RPMI7951 (cell line): ENCODE data around the gene KRTAP4-5. TPM values are rescaled to one million over a fixed set of nuclear protein-coding genes. Genes with fewer than 3 reads are reported as not detected.
A peak's percentile ranks its signal among the peaks of the same experiment; 100 is the strongest.
"Not testable (repeated sequence)": the region's sequence is repeated elsewhere in the genome, so short reads cannot be mapped to it uniquely, and the experiment has no call there.

Experiments used
- DNase-seq: peaks from one replicate; pipeline ENCODE4 v3.0.0-alpha.2; 2012; ENCODE audit warnings: low read depth
- total RNA-seq: library from RNA; depleted of rRNA; stranded (reverse); fragments of >200 nt; shearing (Covaris generic); gene quantifications from 2 replicates; pipeline ENCODE4 v1.2.3, GENCODE V29; 2014; rRNA removed

KRTAP4-5 gene
- total RNA-seq, result not detected in 2 replicates

DNA sequence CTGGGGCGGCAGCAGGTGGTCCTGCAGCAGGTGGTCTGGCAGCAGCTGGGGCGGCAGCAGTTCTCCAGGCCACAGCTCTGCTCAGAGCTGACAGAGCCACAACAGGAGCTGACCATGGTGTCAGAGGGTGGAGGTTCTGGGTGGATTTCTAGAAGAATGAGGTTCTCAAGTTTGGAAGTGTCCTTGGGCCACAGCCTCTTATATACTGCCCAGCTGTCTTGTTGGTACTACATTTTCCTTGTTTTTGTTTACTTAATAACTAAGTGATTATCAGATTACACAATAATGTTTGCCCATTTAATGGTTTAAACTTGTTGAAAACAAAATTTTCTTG is at the start of gene KRTAP4-5:
Gene KRTAP4-5, minus strand, starts transcription at position 174 of the 334 bp plus-strand sequence. Its CDS starts 58 bp downstream, at position 116.
- no peak for DNase-seq

GRCh38 chr17:41196068-41196467 is 46.4 kb upstream of the KRTAP4-5 start:
- DNase-seq, result no peak

DNA sequence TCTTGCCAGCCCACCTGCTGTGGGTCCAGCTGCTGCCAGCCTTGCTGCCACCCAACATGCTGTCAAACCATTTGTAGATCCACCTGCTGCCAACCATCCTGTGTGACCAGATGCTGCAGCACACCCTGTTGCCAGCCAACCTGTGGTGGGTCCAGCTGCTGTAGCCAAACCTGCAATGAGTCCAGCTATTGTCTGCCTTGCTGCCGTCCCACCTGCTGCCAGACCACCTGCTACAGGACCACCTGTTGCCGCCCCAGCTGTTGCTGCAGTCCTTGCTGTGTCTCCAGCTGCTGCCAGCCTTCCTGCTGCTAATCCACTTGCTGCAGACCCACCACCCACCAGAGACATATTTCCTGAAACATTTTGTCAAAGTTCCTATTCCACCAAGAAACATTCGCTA is 40.7 kb upstream of the KRTAP4-5 start:
- DNase-seq, result no peak

DNA sequence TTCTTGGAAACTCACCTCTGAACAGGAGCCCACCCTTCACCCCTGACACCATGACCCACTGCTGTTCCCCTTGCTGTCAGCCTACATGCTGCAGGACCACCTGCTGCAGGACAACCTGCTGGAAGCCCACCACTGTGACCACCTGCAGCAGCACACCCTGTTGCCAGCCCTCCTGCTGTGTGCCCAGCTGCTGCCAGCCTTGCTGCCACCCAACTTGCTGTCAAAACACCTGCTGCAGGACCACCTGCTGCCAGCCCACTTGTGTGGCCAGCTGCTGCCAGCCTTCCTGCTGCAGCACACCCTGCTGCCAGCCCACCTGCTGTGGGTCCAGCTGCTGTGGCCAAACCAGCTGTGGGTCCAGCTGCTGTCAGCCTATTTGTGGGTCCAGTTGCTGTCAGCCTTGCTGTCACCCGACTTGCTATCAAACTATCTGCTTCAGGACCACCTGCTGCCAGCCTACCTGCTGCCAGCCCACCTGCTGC is 40.3 kb upstream of the KRTAP4-5 start, which contains the start of gene KRTAP9-1:
Gene KRTAP9-1, plus strand, starts transcription at position 51 of the 482 bp plus-strand sequence. Its CDS starts 0 bp downstream, at position 51.
- not testable (repeated sequence) for DNase-seq

GRCh38 chr17:41186872-41187271 is 37.2 kb upstream of the KRTAP4-5 start:
- no peak for DNase-seq

GRCh38 chr17:41185001-41185400 is 35.4 kb upstream of the KRTAP4-5 start:
- no peak for DNase-seq

DNA sequence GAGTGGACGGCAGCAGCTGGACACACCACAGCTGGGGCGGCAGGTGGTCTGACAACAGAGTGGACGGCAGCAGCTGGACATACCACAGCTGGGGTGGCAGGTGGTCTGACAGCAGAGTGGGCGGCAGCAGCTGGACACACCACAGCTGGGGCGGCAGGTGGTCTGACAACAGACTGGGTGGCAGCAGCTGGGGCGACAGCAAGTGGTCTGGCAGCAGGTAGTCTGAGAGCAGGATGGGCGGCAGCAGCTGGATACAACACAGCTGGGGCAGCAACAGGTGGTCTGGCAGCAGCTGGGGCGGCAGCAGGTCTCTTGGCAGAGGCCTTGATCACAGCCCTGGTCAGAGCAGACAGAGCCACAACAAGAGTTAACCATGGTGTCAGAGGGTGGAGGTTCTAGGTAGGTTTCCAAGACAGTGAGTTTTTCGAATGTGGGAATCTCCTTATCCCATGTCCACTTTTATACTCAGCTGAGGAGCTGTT is 34.9 kb upstream of the KRTAP4-5 start, which contains the start of gene KRTAP4-1:
Gene KRTAP4-1, minus strand, starts transcription at position 432 of the 482 bp plus-strand sequence. Its CDS starts 57 bp downstream, at position 375.
- no peak for DNase-seq

GRCh38 chr17:41178843-41179616 is 29.4 kb upstream of the KRTAP4-5 start:
- DNase-seq, result peak; percentile 27

DNA sequence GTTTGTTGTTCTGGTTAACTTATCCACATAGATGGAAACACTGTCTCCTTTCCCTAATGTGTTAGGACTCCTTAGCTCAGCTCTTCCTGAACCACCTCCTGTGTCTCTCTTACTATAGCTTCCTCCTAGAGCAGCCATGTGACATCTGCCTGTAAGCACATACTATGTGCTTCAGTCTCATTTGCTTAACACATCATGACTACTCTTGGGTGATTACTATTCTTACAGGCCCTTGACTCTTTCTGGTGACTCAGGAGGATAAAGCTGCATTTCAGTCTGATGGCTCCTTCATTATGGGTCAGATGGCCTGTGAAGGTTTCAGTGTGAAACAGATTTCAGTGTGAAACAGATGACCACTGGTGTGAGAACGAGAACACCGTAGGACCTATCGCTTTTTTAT is 28.7 kb upstream of the KRTAP4-5 start:
- DNase-seq, result peak; percentile 34

DNA sequence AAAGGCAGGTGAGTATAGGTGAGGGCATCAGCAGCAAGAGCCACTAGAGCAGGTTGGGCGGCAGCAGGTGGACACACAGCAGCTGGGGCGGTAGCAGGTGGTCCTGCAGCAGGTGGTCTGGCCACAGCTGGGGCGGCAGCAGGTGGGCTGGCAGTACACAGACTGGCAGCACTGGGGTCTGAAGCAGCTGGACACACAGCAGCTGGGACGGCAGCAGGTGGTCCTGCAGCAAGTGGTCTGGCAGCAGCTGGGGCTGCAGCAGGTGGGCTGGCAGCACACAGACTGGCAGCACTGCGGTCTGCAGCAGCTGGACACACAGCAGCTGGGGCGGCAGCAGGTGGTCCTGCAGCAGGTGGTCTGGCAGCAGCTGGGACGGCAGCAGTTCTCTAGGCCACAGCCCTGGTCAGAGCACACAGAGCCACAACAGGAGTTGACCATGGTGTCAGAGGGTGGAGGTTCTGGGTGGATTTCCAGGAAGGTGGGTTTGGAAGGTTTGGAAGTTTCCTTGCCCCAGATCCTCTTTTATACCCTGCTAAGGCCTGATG is 28.2 kb upstream of the KRTAP4-5 start, which contains the start of gene KRTAP4-2:
Gene KRTAP4-2, minus strand, starts transcription at position 495 of the 545 bp plus-strand sequence. Its CDS starts 57 bp downstream, at position 438.
- no peak for DNase-seq

DNA sequence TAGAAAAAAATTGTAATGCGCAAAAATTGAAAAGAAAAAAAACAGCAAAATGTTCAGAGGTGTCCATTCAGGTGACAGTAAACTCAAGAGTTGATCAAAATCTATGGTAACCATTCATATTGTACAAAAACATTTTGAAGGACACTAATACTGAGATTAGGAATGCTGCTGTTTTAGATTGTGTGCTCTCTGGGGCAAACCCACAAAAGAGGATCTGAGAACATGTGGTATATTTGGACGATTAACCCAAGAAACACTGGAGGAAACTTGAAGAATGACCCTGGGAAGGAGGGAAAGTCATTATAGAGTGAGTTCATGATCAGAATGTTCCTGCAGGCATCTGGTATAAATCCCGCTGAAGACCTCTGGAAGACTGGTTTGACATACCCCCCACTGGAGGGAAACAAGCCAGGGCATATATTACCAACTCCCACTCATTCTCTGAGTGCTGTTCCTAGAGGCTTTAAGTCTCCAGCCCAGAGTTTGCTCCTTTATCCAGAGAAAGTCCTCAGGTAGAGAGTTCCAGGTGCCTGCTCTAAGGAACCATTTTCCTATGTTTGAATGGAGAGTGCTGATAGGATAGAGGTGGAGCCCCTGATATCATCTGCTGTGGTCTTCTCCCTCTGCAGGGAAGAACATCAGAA is 27.2 kb upstream of the KRTAP4-5 start:
- DNase-seq, result no peak

DNA sequence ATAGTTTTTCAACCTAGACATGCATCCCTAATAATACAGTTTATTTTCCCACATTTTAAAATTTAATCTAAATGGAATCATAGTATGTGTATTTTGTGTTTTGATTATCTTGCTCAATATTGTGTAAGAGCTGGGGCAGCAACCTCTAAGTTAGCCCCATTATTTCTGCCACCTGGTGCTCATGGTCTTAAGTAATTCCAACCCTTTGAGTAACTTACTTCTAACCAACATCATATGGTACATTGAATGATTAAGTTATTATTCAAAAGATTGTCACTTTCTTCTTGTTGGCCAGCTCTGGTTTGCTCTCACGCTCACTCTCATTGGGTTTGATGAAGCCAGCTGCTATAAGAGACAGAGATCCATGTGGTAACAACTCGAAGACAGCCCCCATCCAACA is 22.3 kb upstream of the KRTAP4-5 start:
- DNase-seq, result no peak

DNA sequence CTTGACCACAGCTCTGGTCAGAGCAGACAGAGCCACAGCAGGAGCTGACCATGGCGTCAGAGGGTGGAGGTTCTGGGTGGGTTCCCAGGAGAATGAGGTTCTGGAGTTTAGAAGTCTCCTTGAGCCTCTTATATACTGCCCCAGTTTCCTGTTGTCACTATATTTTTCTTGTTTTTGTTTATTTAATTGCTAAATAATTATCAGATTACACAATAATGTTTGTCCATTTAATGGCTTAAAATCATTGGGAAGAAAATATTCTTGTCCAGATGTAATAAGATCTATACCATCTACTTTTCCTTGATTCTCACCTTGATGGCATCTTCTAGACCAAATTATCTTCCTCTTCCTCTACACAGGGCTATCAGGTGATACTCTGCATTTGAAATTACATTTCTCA is 18.5 kb upstream of the KRTAP4-5 start, which contains the start of gene KRTAP4-3:
Gene KRTAP4-3, minus strand, starts transcription at position 101 of the 400 bp plus-strand sequence. Its CDS starts 49 bp downstream, at position 52.
- no peak for DNase-seq

GRCh38 chr17:41167561-41167960 is 17.9 kb upstream of the KRTAP4-5 start:
- no peak for DNase-seq

DNA sequence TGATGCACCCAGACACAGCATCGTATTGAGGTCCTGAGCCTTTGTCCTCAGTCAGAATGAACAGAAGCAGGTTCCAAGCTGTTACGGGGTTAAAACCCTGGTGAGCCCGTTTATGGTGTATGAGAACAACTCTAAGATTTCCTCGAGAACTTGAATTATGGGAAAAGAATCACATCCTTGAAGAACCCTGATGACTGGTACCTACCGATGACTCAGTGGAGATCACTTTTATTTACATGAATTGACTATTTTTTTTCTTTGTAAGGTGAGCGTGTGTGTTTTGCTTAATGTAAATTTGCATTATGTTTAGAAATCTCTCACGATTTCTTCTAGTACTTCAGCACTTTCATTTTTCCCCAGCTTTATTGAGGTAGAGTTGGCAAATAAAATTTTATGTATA is 14.2 kb upstream of the KRTAP4-5 start:
- no peak for DNase-seq

- DNase-seq, result no peak
Measured at GRCh38 chr17:41160648-41161047, 11.0 kb upstream of the KRTAP4-5 start, which contains the start of gene KRTAP4-4. Gene KRTAP4-4, minus strand, starts transcription at chr17:41160748. Its CDS starts 57 bp downstream, at chr17:41160691.

GRCh38 chr17:41160190-41160589 is 10.6 kb upstream of the KRTAP4-5 start:
- not testable (repeated sequence) for DNase-seq

- DNase-seq, result no peak
Measured at GRCh38 chr17:41153856-41154255, 4.2 kb upstream of the KRTAP4-5 start.

GRCh38 chr17:41151525-41151924 is 1.9 kb upstream of the KRTAP4-5 start:
- DNase-seq, result no peak

DNA sequence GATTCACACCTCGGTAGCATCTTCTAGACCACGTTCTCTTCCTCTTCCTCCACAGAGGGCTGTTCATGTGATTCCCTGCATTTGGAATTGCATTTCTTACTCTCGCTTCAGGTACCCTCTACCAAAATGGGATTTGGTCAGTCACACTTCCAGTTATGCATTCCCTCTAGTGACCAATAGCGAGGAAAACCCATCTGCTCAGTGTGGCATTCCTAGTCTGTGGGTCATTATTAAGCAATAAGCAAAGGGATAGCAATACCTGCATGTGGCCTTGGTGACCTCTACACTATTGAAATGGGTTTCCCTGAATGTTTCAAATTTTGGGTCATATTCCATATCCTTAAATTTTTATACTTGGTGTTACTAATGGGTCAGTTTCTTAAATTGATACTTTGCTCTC is 401 bp upstream of the KRTAP4-5 start:
- no peak for DNase-seq

DNA sequence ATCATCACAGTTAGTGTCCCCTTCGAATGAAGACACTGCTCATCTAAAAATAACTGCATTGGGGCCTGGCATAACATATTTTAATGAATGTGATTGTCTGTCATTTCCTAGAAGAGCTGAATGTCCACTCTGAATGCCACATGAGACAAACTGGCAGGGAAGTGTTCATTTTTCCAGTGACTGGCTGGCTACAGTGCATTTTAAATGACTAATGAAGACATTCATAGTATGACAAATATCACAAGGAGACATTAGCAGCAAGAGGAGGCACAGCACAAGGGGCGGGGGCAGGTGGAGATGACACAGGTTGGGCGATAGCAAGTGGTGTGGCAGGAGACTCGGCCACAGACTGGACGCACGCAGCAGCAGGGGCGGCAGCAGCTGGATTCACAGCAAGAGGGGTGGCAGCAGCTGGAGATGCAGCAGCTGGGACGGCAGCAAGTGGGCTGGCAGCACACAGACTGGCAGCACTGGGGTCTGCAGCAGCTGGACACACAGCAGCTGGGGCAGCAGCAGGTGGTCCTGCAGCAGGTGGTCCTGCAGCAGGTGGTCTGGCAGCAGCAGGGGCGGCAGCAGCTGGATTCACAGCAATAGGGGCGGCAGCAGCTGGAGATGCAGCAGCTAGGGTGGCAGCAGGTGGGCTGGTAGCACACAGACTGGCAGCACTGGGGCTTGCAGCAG is 514 bp downstream of the KRTAP4-5 start:
- not testable (repeated sequence) for DNase-seq
